Effector memory CD4-positive, alpha-beta T cell (primary cell): ENCODE results near the gene EEFSEC.

Source experiments
- DNase-seq, 3 donors: peaks; one replicate each; pipeline ENCODE4 v3.0.0-alpha.2; 2020
- H3K27ac ChIP-seq: 2 replicates; pipeline ENCODE4 v1.7.0; 2013; ENCODE audit warnings: mild to moderate bottlenecking, low read length, moderate library complexity; ENCODE audit not compliant: insufficient read depth, poor library complexity, severe bottlenecking
- H3K27me3 ChIP-seq: replicated peaks from 2 replicates; pipeline ENCODE4 v1.7.0; 2013; ENCODE audit warnings: mild to moderate bottlenecking, low read length; ENCODE audit not compliant: insufficient read depth, control insufficient read depth, poor library complexity, severe bottlenecking
- H3K36me3 ChIP-seq: 2 replicates; pipeline ENCODE4 v1.7.0; 2013; ENCODE audit warnings: mild to moderate bottlenecking, low read length, moderate library complexity; ENCODE audit not compliant: control insufficient read depth, insufficient read depth
- H3K4me1 ChIP-seq: 2 replicates; pipeline ENCODE4 v1.7.0; 2013; ENCODE audit warnings: low read length, mild to moderate bottlenecking; ENCODE audit not compliant: control insufficient read depth, insufficient read depth, poor library complexity, severe bottlenecking
- H3K4me3 ChIP-seq: 2 replicates; pipeline ENCODE4 v1.7.0; 2013; ENCODE audit warnings: low read length, low read depth, mild to moderate bottlenecking; ENCODE audit not compliant: insufficient read depth, poor library complexity, severe bottlenecking
- H3K9me3 ChIP-seq: 2 replicates; pipeline ENCODE4 v1.7.0; 2013; ENCODE audit warnings: mild to moderate bottlenecking, low read length, moderate library complexity; ENCODE audit not compliant: control insufficient read depth

Gene EEFSEC

DNA sequence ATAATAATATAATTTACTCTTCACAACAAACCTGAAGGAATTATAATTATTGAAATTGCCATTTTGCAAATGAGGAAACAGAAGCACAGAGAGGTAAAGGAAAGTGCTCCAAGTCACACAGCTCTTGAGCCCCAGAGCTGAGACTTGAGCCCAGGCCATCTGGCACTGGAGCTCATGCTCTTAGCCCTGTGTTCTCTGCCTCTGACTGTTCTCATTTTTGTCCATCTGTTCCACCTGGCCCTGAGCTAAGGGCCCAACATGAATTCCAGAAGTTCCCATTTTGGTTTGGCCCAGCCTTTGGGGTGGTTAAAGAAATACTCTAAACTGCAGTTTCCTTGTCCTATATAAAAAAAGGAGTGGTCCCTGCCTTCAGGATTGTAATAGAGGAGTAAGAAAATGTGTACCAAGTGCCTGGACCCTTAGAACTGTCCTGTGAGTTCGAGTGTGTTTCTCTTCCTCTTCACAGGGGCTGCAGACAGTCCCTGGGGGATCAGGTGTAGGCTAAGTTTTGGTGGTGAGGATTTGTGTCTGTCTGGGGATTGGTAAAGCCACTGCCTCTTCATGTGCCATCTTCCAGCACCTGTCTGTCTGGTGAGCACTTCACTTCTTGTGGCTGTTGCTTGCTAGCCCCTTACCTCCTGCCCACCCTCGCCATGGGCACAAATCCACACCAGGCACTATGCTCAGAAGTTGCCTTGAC is 221.6 kb downstream of the EEFSEC start:
- H3K27ac ChIP-seq, result no peak overlapping the region
- no peak for DNase-seq
- H3K4me3 ChIP-seq, result no peak overlapping the region
- H3K9me3 ChIP-seq, result no peaks in the 10 kb centered on the region
- no peaks in the 10 kb centered on the region for H3K4me1 ChIP-seq
- H3K36me3 ChIP-seq, result peaks cover 4% of the 10 kb centered on the region
- no peaks in the 10 kb centered on the region for H3K27me3 ChIP-seq

DNA sequence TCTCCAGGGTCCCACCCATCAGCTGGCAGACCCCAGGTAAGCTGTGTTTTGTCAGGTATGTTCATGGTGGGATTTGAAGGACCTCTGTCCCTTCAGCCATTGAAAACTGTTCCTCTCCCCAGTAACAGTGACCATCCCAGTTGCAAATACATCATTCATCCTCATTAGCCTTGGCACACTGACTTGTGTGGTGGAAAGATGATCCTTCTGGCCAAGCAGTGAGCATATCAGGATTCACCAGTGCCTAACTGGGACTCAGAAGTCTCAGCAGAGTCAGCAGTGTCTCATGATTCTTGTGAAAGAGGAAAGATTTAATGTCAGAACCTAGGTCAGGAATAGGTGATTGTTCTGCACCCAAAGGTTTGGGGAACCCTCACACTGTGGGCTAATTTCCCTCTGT is 223.2 kb downstream of the EEFSEC start:
- no peak overlapping the region for H3K27ac ChIP-seq
- no peak overlapping the region for H3K4me3 ChIP-seq
- no peak for DNase-seq
- no peaks in the 10 kb centered on the region for H3K9me3 ChIP-seq
- H3K4me1 ChIP-seq, result no peaks in the 10 kb centered on the region
- no peaks in the 10 kb centered on the region for H3K27me3 ChIP-seq
- peaks cover 4% of the 10 kb centered on the region for H3K36me3 ChIP-seq

DNA sequence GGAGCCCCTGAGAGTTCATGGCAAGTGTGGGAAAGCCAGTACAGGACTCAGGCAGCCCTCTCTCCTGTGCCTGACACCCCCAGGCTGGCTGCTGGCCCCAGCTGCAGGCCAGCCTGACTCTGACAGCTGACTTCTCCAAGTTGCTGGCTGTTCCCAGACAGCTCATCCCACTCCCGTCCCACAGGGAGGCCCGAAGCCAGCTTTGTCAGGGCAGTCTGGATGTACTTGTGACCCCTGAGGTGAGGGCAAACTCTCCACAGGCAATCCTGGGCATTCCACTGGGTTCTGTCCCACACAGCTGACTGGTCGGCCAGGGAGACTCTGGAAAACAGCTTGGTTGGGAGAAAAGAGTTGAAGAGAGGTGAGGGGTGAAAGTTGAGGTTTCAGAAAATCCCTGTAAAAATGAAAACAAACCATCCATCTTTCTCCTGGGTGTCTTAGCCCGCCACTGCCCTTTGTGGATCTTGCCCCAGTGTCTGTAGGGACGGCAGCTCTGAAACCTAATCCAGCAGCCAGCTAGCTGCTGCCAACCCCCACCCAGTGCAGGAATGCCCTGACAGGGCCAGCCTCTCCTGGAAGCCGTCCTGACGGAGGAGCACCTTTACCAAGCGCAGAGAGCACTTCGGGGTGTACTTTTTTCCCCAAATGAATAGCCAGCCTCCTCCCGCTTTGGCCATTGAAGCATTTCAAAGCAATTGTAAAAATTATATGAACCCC is 225.5 kb downstream of the EEFSEC start:
- H3K4me3 ChIP-seq, result no peak overlapping the region
- H3K36me3 ChIP-seq, result no peaks in the 10 kb centered on the region
- H3K27ac ChIP-seq, result no peak overlapping the region
- H3K27me3 ChIP-seq, result no peaks in the 10 kb centered on the region
- no peaks in the 10 kb centered on the region for H3K4me1 ChIP-seq
- no peak for DNase-seq
- H3K9me3 ChIP-seq, result no peaks in the 10 kb centered on the region

DNA sequence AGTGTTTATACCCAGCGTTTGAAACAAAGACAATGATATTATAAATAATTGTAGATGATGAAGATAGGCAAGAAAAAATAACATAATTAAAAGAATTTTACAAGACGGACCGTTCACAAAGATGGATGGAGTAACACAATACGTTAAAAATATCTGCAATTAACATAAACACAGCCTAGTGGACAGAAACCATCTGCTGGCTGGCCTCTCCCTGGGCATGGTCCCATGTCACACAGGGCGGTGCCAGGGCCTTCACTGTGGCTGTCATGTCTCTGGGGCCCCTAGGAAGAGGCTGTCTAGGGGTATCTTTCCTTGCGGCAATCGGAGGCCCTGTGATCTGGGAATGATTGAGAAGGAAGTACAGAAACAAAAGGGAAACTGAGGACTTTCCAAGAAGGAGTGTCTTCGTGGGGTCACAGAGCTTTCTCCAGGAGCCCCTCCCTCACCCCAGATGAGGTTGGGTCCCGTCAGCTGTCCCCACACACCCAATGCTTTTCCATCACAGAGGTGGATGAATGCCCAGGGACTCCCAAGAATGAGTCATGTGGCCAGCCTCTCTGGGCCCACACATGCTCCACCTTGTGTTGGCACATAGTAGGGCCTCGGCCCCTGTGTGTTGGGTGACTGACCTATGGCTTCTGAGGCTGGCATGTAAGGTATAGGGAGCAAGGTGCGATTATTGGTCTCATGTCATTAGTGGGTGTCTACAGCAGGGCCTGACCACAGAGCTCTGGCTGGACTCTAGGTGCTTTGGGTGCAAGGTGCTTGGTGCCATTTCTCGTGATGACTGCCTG is 226.3 kb downstream of the EEFSEC start:
- H3K4me1 ChIP-seq, result no peaks in the 10 kb centered on the region

DNA sequence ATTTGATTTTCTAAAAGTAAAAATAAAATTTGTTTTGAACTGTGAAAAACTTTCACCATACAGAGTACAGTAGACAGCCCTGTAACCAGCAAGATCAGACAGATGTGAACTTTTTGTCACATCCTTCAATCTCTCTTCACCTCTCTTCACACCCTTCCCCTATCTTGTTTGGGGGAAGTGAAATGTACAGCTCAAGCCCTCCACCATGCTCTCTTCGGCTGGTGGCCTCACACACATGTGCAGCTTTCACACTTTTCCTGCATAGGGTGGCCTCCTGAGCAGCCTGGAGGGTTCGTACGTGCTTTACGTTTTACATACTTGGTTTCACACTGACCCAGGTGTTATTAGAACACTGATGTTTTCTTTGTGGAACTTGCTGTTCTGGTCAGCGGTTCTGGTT is 227.0 kb downstream of the EEFSEC start:
- Histone ChIP-seq H3K9me3 (no peaks in the 10 kb centered on the region), H3K4me3 (no peak overlapping the region), H3K27me3 (no peaks in the 10 kb centered on the region), H3K36me3 (no peaks in the 10 kb centered on the region), H3K4me1 (no peaks in the 10 kb centered on the region), H3K27ac (no peak overlapping the region)
- DNase-seq, result no peak

More for the DNA sequence above, 226.3 kb downstream of the EEFSEC start:
- no peaks in the 10 kb centered on the region for H3K36me3 ChIP-seq
- no peaks in the 10 kb centered on the region for H3K9me3 ChIP-seq
- no peak overlapping the region for H3K4me3 ChIP-seq
- no peak overlapping the region for H3K27ac ChIP-seq
- DNase-seq, result no peak
- no peaks in the 10 kb centered on the region for H3K27me3 ChIP-seq

DNA sequence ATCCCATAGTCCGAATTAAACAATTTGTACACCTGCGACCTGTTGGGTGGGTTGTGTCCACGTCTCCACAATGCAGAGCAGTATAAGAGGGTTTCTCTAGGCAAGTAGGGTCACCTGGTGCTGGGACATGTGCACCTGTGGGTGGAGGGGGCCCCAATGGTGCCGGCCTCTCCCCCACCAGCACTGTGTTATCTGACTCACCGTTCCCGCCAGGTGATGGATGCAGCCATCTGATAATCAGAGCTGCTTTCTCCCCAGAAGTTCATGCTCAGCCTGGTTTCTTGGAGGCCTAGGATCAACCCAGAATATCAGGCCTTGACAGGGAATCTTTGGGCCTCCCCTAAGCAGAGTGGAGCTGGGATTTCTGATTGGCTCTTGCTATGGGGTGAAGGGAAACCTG is 227.4 kb downstream of the EEFSEC start:
- no peak for DNase-seq
- Histone ChIP-seq H3K27me3 (no peaks in the 10 kb centered on the region), H3K9me3 (no peaks in the 10 kb centered on the region), H3K4me1 (no peaks in the 10 kb centered on the region), H3K4me3 (no peak overlapping the region), H3K27ac (no peak overlapping the region), H3K36me3 (no peaks in the 10 kb centered on the region)

DNA sequence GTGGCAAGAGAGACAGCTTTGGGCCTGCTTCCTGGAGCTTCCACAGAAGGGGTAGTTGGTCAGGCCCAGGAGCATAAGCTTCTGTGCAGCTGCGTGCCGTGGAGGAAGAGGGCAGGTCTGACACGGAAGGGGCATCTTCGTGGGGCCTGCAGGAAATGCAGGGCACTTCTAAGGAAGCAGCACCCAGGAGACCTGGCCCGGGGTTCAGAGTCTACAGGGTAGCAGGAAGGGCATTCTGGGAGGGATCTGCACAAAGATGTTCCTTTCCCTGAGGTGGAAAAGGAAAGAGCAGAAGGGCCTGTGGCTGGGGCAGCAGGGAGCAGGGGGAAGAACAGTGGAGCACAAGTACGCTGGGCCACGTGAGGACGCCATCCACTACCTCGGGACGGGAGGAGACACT is 228.3 kb downstream of the EEFSEC start:
- no peaks in the 10 kb centered on the region for H3K4me1 ChIP-seq
- H3K4me3 ChIP-seq, result no peak overlapping the region
- H3K9me3 ChIP-seq, result no peaks in the 10 kb centered on the region
- DNase-seq, result no peak
- H3K27ac ChIP-seq, result no peak overlapping the region
- no peaks in the 10 kb centered on the region for H3K36me3 ChIP-seq
- no peaks in the 10 kb centered on the region for H3K27me3 ChIP-seq

DNA sequence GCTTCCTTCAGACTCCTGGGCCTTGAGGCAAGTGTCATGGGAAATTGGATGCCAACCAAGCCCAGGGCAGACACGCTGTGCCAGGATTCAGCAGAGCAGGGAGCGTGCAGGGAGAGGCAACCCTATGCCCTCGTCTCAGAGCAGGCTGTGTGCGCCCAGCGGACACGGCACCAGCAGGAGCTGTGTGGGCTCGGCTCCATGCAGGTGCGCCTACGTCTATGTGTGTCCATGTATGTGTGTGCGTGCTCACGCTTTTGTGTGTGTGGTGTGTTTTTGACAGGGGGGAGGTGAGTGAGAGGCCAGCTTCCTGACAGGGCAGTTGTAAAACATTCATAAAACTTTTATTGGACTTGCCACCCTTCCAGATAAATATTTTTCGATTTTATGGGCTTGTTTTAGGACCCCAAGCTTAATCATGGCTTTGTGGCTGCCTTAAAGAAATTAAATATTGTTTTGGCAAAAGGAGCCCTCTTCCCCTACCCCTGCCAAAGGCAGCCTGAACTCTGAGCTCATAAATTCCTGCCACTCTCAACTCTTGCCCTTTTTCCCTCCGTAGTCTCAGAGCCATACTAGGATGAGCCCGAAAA is 229.0 kb downstream of the EEFSEC start:
- no peak overlapping the region for H3K4me3 ChIP-seq

DNA sequence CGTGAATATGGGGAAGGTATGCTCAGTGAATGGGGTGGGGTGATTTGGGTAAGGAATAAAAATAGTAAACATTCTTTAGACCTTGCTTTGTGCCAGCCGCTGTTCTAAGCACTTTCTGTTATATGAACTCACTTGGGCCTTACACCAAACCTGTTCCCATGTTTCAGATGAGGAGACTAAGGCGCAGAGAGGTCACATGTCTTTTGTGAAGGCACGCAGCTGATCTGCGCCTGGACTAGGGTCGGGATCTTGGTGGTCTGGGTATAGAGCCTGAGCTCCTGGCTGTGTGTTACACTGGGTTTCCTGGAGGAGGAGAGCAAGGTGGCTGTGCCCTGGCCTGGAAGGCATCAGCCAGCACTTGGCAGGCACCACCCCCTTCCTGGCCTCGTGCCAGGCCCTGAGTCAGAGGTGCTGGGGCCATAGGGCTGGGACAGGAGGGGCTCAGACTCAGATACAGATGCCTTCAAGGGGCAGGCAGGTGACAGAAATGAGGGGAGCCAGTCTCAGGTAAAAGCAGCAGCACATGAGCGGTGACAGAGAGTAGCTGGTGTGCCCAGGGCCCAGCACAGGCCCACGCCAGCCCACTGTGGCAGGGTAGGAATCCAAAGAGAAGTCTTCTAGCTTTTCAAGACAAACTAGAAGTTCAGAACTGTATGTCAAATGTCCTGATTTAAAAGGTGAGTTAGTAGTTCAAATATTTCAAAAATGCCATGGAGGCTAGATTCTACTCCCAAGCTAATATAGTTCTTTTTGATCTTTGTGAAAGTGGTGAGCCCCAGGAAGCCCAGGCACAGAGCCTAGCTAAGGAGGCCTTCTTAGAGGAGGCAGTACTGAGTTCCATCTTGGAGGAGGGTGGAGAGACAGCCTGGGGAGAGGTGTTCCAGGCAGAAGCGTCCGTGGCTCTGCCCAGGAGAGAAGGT is 230.3 kb downstream of the EEFSEC start:
- no peak for DNase-seq
- Histone ChIP-seq H3K36me3 (no peaks in the 10 kb centered on the region), H3K4me3 (no peak overlapping the region), H3K27ac (no peak overlapping the region), H3K9me3 (no peaks in the 10 kb centered on the region), H3K4me1 (no peaks in the 10 kb centered on the region), H3K27me3 (no peaks in the 10 kb centered on the region)

More for the DNA sequence above, 229.0 kb downstream of the EEFSEC start:
- H3K27me3 ChIP-seq, result no peaks in the 10 kb centered on the region
- no peaks in the 10 kb centered on the region for H3K36me3 ChIP-seq
- H3K27ac ChIP-seq, result no peak overlapping the region
- H3K4me1 ChIP-seq, result no peaks in the 10 kb centered on the region
- H3K9me3 ChIP-seq, result no peaks in the 10 kb centered on the region
- DNase-seq, result no peak
